OCI-LY7 (cell line): ENCODE measurements around the gene WWTR1.

Experiments used
- CTCF ChIP-seq: fragments of 200-600 bp; sonication (generic); conservative IDR thresholded peaks from 2 replicates; pipeline ENCODE4 v1.5.1; 2014; ENCODE audit warnings: mild to moderate bottlenecking, antibody characterized with exemption, low read length, moderate library complexity, mixed read lengths
- EZH2phosphoT487 ChIP-seq: fragments of 200-600 bp; sonication (generic); IDR thresholded peaks from 2 replicates; pipeline ENCODE4 v1.6.1; 2018; ENCODE audit warnings: low read depth, borderline replicate concordance, mild to moderate bottlenecking, mixed run types, antibody characterized with exemption, low read length, moderate library complexity, mixed read lengths

DNA sequence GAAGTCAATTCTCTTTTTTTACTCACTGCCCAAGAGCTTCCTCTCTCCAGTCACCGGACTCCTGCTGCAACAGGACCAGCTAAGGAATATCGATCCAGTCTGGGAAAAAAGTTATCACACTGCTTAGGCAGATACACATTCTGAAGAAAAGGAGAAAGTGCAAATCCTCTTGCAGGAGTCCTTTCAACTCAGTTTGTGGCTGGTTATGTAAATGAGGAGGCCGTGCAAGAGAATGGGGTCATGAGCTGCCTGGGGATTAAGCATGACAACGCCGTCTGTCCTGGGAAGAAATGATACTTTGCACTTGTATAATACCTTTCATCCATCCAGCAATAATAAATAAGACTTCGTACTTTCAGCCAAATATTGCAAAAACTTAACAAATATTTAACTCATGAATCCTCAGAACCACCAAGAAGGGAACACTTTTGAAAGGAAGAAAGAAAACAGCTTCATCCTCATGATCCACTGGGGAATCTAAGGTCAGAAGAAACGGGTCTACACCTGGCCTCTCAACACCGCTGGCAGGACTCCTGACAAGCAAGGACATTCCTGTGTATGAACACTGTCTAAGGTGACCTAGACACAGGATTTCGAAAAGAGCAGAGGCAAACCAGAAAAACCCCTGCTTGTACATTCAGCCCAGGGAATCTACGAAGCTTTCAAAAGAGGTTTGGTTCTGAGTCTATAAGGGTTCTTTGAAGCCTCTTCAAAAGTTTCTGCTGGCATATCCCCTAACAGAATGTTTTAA, 13.1 kb upstream of the WWTR1 start:
- TF ChIP-seq CTCF (no peak), EZH2phosphoT487 (no peak)
